SIG-M5 treated with dmso at 0.1 percent for 504 hours (cell line): ENCODE measurements around the gene RBM5.

Experiments
- DNase-seq: peaks from one replicate; lab custom pipeline; 2025; ENCODE audit not compliant: unreplicated experiment; lab: John Stamatoyannopoulos, UW

RBM5 gene

DNA sequence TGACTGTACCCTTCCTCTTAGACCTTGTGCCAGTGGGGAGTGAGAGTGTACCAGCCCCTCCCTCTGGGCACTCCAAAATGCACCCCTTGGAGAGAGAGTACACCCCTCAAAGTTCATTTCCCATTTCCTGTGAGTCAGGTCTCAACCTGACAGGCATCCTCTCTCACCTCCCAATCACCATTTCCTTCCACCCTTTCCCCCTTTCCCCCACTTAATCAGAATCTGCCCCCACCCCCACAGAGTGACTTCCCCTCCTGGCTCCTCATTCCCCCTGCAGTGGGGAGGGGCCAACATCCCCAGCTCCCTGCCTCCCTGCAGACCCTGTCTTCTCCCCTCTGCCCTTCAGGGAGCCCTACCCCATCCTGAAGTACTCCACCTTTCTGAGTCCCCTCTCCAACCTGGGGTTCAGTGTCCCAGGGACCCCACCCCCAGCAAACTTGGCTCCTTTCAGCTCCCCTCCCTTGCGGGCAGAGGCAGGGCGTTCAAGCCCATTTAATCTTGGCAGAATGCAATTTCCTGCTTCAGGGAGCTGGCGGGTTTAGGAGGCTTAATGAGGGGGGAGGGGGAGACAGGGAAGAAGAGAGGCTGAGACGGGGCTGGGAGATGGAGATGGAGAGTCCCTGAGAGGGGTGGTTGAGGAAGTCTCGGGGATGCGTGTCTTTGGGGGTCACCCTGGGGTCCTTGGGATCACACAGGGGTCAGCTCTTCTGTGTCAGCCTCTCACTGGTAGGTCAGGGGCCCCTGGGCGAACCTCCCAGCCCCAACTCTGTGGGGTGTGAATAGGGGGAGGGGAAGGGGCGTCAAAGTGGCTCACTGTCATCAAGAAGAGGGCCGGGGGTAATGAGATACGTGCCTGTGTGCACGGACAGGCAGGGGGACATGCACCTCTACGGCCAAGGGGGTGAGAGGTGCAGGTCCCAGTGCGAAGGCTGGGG lies 49.8 kb downstream of the RBM5 start:
- no peak for DNase-seq

GRCh38 chr3:50139308-50139707 lies 50.6 kb downstream of the RBM5 start:
- DNase-seq: no peak

GRCh38 chr3:50139718-50140423 lies 51.2 kb downstream of the RBM5 start:
- no peak for DNase-seq

- no peak for DNase-seq
Observed at GRCh38 chr3:50140990-50141389, 52.3 kb downstream of the RBM5 start.

DNA sequence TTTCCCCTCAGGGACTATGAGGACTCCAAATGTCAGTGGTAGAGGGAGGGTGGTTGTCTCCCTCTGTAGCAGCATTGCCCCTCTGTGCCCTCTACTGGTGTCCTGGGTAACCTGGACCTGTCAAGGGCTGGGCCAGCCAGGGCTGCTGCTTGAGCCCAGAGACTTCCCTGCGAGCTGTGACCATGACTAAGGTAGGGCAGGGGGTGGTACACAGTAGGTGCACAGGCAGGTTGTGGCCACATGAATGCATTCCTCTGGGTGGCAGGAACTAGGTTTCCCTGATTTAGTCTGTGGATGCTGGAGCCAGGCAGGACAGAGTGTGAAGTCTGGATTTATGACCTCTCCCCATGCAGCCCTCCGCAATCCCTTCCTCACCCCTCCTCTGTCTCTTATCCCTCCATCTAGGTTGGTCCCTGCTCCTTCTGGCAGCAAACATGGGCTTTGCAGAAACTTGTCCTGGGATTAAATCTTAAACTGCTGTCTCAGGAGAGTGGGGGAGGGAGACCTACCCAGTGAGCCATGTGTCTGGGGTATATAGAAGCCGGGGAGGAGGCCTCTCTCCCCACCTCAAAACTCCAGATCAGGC lies 57.7 kb downstream of the RBM5 start:
- DNase-seq: no peak

DNA sequence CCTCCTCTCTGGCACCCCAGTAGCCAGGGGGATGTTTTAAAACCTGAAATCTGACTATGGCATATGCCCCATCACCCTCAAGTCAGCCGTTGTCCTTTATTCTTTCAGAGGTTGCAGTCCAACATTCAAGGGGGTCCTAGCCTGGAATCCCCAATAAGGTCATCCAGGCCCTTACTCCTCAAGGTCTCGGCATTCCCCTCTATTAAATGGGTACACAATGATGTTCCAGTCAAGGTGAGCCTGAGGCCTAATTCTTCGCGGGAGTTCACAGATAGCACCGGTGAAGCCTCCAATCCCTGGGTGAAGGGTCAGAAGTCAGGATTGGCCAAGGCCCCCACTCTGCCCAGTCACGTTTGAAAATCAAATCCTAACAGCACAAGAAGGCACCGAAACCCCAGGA lies 58.3 kb downstream of the RBM5 start:
- DNase-seq: no peak

DNA sequence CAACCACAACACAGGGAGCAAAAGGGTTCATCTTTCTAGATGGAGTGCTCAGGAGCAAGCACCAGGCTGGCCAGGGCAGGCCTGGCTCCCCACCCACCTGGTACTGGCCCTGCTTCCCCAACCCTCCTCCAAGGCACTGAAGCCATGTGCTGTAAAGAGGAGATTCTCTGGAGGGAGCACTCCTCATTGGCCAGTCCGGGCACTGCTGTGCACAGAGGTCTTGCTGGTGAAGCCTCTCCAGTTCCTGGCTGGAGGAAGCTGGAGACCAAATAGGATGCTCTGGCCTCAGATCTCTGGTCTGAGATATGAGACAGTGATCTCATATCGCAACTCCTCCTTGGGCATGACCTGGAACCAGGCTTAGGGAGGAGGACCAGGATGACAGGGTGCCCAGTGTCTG lies 58.7 kb downstream of the RBM5 start:
- DNase-seq: no peak

GRCh38 chr3:50147861-50148260 lies 59.1 kb downstream of the RBM5 start:
- no peak for DNase-seq

- no peak for DNase-seq
Observed at GRCh38 chr3:50150404-50150750, 61.7 kb downstream of the RBM5 start.

DNA sequence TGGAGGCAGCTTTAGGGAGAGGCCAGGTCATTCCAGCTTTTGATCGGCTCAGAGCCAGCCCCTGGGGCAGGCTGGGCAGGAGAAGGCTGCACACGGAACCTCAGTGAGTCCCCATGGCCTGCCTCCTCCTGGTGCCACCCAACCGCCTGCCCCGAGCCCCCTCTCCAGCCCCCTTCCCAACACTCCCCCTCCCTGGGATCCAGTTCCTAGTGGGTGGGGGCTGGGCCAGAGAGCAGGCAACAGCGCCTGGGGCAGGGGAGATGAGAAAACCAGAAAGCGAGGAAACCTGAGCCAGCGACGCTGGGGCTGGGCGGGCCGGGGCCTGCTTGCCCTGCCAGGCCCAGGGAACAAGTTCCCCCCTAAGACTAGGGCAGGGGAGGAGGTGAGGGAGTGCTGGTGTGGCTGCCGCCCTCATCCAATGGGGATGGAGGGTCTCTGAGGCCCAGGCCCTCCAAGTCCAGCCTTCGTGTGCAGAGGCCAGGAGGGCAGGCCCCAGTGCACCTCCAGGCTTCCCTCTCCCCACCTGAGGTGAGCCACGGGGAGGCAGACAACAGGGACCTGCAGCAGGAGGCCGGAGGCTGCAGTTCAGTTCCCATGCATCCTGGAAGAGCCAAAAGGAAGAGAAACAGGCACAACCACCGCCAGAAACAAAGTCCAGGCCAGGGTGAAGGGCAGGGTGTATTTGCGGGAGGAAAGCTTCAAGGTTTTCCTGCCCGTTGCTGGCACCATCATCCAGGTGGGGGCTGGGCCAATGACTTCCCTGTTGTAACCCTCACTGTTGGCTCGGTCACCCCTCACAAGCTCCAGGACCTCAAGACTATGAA lies 62.4 kb downstream of the RBM5 start:
- peak; percentile 26 for DNase-seq

GRCh38 chr3:50151728-50152127 lies 63.0 kb downstream of the RBM5 start:
- no peak for DNase-seq

DNA sequence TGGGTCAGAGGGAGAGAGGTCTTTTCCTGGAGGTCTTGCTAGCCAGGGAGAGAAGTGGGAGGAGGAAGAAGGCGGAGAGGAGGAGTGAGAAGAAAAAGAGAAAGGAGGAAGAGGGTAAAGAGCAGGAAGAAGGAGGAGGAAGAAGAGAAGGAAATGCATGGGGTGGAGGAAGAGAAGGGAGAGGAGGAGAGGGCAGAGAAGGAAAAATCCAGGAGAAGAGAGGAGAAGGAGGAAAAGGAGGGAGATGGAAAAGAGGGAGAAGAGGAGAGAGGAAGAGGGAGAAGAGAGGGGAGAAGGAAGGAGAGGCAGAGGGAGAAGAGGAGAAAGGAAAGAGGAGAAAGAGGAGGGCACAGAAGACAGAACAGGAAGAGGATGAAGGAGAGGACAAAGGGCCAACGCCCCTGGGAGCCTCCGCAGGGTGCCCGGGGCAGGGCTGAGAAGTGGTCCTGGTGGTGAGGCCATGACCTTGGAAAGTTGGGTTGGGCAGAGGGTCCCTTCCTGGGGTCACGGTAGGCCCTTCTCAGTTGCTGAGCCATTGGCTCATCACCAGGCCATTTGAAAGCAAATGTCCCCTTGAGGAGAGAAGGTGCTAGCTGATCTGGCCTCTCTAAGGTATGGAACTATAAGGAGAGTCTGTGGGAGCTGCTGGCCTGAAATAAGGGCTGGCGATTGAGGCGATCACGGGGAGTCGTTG lies 65.2 kb downstream of the RBM5 start:
- no peak for DNase-seq

DNA sequence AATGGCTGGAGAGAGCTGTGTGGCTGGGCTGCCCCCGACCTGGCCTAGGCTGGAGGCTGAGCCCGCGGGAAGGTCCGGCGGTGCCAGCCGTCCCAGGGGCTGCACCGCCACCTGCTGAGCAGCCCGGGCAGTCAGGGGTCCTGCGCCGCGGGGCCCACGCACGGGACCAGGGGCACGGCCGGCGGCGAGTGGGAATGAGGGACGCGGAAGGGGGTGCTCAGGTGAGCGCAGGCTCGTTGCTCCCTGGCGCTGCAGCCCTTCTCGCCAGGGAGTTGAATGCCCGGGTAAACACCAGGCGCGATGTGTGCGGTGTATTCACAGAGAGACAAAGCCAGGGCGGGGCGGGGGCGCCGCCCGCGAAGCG lies 65.7 kb downstream of the RBM5 start:
- DNase-seq: peak; percentile 52

DNA sequence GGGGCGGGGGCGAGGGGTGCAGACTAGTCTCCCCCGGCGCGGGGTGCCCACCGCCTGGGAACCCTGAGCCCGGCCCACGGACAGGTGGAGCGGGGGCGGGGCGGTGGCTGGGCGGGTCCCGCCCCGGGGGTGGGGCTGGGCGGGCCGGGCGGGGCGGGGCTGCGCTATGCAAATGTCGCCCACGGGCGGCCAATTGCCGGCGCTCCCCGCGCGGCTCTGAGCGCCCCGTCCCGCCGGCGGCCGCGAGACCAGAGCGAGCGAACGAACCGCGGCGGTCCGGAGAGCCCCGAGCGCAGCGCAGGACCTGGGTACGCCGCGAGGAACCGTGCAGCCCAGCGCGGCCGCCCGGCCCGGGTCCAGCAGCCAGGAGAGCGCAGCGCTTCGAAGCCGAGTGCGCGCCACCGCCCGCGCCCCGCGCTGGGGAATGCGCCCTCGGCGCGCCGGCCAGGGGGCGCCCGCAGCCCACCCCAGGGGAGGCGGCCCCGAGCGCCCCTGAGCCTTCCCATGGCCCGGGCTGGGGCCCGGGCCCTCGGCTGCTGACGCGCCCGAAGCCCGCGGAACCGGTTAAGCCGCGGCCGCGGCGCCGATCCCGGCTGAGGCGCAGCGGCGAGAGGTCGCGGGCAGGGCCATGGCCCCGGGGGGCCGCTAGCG lies 66.2 kb downstream of the RBM5 start, which contains the start of gene SEMA3F:
Gene SEMA3F (plus strand): TSS at position 485 of the 651 bp plus-strand sequence. CDS start 4,299 bp downstream, outside the sequence.
- DNase-seq: peak; percentile 52

DNA sequence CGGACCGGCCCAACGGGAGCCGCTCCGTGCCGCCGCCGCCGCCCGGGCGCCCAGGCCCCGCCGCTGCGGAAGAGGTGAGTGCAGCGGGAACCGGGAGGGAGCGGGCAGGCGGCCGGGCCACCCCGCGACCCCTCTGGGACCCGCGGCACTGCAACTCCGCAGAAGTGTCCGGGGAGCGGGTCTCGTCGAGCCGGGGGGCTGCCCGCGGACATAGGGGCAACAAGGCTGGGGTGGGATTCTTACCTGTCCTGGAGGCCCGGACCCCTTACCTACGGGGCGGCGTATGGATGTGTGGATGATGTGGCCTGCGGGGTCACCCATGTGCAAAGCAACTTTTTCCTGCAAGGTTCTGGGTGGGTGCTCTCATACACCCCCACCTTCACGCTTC lies 66.8 kb downstream of the RBM5 start:
- DNase-seq: no peak

GRCh38 chr3:50155891-50156290 lies 67.2 kb downstream of the RBM5 start:
- DNase-seq: no peak

DNA sequence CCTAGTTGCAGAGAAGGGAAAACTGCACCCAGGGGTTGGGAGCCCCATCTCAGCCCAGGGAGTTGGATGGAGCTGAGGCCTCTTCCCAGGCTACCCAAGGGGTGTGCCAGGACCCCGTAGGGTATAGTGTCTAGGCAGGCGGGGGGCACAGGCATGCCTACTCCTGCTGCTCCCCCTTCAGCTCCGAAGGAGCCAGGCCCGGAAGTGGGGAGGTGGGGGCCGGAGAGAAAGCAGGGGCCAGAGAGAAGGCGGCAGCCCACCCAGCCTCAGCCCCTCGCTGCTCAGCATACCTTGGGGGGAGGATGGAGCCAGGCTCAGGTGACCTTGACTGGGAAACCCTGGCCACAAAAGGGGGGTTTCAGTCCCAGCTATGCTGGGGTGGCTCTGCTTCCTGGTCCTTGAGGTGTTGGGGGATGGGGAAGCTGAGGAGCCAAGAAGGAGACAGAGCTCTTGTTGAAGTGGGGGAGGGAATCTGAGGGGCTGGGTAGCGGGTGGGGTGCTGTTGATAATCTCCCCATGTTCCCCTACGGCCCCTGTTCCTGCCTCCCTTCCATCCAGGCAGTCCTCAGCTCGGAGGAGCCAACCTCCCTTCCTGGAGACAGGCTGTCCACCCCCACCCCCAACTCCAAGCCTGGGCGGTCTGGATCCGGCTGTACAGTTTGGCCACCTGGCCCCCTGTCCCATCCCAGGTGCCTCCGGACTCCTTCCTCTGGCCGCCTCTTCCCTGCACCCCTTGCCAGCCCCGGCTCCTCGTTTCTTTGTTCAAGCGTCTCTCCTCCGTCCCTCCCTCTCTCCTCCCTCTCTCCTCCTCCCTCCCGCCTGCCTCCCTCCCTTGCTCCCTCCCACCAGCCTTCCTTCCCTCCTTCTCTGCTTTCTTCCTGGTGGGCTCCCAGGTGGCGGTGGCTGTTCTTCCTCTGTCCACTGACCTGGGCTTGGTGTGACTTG lies 68.1 kb downstream of the RBM5 start:
- DNase-seq: no peak

GRCh38 chr3:50157827-50158529 lies 69.3 kb downstream of the RBM5 start:
- DNase-seq: no peak
